Activated CD4-positive, alpha-beta T cell treated with anti-CD3 and anti-CD28 coated beads, Interleukin-10, Interleukin-2, amounts not matched to agents 100 ng/mL and 50 ng/mL, durations not matched to agents 16 hours and 8 hours (primary cell): ENCODE data around the gene HDAC7.

Experiments
- DNase-seq: peaks from one replicate; pipeline ENCODE4 v3.0.0-alpha.2; 2020

HDAC7 gene

GRCh38 chr12:47791351-47791746, 28.4 kb downstream of the HDAC7 start:
- DNase-seq: no peak

GRCh38 chr12:47790676-47791350, 28.9 kb downstream of the HDAC7 start:
- no peak for DNase-seq

- DNase-seq: no peak
These were observed 29.8 kb downstream of the HDAC7 start for GRCh38 chr12:47789712-47790489.

- no peak for DNase-seq
These were observed 30.6 kb downstream of the HDAC7 start for GRCh38 chr12:47789141-47789540.

- DNase-seq: no peak
These were observed 31.9 kb downstream of the HDAC7 start for GRCh38 chr12:47787596-47788319.

- DNase-seq: no peak
These were observed 32.9 kb downstream of the HDAC7 start for GRCh38 chr12:47786662-47787280.

GRCh38 chr12:47785887-47786661, 33.6 kb downstream of the HDAC7 start:
- no peak for DNase-seq

GRCh38 chr12:47785036-47785886, 34.4 kb downstream of the HDAC7 start:
- no peak for DNase-seq

GRCh38 chr12:47783821-47784819, 35.6 kb downstream of the HDAC7 start:
- no peak for DNase-seq

- no peak for DNase-seq
These were observed 36.5 kb downstream of the HDAC7 start for GRCh38 chr12:47783024-47783755.

- DNase-seq: no peak
These were observed 37.3 kb downstream of the HDAC7 start for GRCh38 chr12:47782372-47782770.

- DNase-seq: no peak
These were observed 38.0 kb downstream of the HDAC7 start for GRCh38 chr12:47781479-47782371.

GRCh38 chr12:47779943-47780504, 39.7 kb downstream of the HDAC7 start:
- no peak for DNase-seq

GRCh38 chr12:47779301-47779942, 40.3 kb downstream of the HDAC7 start:
- peak; percentile 92 for DNase-seq

- DNase-seq: no peak
These were observed 40.8 kb downstream of the HDAC7 start for GRCh38 chr12:47778881-47779280.

- DNase-seq: no peak
These were observed 41.8 kb downstream of the HDAC7 start for GRCh38 chr12:47777741-47778558.

- DNase-seq: no peak
These were observed 42.6 kb downstream of the HDAC7 start for GRCh38 chr12:47777151-47777550.
